Transverse colon (tissue), 3 donors: ENCODE measurements around the gene SRGAP2B.
"Not testable (repeated sequence)": the region's sequence is repeated elsewhere in the genome, so short reads cannot be mapped to it uniquely, and the experiment has no call there.

Source experiments
- CTCF ChIP-seq, 5 experiments: fragments of 200-600 bp in 3 of 5; fragments of 450-650 bp in 2 of 5; sonication (generic) in 3 of 5; IDR thresholded peaks; 1 replicate in 2 of 5; 2 replicates in 3 of 5; pipeline ENCODE4 v1.5.1; 2016 to 2017; ENCODE audit warnings: antibody characterized with exemption in 5 of 5, inconsistent platforms in 3 of 5, mild to moderate bottlenecking in 2 of 5, moderate library complexity in 1 of 5
- POLR2A ChIP-seq: fragments of 450-650 bp; IDR thresholded peaks from one replicate; pipeline ENCODE4 v1.6.1; 2016; ENCODE audit warnings: antibody characterized with exemption, mild to moderate bottlenecking, moderate library complexity

DNA sequence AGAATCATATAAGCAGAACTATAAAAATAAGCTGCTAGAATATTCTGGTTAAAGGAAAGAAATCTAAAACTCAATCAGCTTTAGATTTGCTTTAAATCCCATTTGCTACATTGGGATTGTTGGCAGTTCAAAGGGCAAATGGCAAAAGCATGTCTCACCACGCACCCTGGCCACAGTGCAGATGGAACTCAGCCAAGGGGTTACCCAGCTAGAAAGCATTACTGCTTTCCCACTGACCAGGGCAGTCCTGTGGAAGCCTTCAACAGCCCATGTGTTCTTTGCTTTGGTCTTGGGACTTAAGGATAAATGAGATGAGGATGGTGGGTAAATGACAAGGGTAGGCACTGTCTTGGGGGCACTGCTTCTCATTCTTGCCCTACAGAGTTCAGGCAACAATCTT lies 163.6 kb downstream of the SRGAP2B start:
- not testable (repeated sequence) for TF ChIP-seq CTCF (IDR thresholded peaks at IDR 0.05); POLR2A
